Measurements from ENCODE around the gene CLK2.
A peak's percentile ranks its signal among the peaks of the same experiment; 100 is the strongest.
"Not testable (repeated sequence)": the region's sequence is repeated elsewhere in the genome, so short reads cannot be mapped to it uniquely, and the experiment has no call there.

Gene CLK2

DNA sequence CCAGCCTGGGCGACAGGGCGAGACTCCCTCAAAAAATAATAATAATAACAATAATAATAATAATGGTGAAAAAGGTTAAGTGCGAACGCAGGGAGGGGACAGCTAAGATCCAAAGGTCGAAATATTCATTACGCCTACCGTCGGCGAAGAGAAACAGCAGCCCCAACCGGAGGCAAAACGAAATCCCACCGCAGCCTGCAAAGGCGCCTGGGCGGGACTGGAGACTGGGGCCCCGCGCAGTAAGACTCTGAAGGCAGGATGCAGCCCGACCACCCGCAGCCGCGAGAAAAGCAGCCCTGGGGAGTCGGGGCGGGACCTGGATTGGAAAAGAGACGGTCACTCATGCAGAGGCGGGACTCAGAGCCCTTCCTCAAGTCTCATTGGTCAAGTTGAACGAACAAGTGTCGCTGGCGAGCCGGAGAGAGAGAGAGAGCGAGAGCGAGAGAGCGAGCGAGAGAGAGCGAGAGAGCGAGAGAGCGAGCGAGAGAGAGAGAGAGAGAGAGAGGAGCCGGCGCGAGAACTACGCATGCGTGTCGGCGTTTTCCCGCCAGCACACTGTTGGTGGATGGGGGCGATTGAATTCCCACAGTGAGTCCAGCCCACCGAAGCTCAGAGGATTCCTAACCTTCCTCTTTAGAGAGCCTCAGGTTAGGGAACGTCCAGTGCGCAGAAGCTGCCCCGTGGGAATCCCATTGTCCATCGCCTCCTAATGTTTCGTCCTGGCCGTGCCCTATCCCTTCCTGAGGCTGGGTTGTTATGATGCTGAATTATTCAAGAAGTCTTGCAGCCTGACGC lies 28.7 kb downstream of the CLK2 start:
- DNase-seq (ENCODE audit: low read depth in 1 of 2, low spot score in 1 of 2): peak; percentile 76 to 91

DNA sequence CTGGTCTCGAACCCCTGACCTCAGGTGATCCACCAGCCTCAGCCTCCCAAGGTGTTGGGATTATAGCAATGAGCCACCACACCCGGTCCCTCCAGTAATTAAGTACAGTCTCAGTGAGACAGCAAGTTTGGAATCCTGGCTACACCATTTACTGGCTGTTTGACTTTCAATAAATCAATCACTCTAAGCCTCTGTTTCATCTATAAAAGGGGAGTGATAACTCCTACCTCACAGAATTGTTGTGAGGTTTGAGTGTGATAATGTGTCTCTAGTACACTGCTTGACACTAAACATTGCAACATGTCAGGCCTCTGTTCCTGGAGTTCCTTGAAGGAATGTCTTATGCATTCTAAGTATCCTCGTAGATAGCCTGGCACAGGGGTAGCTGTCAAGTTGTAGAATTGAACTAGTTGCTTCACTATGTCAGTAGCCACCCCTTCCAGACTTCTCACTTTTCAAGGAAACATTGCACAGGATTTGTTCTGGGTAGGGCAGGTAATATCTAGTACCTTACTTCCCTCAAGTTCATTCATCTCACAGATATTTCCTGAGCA lies 30.4 kb downstream of the CLK2 start:
- DNase-seq (ENCODE audit: low read depth in 1 of 2, low spot score in 1 of 2): no peak

DNA sequence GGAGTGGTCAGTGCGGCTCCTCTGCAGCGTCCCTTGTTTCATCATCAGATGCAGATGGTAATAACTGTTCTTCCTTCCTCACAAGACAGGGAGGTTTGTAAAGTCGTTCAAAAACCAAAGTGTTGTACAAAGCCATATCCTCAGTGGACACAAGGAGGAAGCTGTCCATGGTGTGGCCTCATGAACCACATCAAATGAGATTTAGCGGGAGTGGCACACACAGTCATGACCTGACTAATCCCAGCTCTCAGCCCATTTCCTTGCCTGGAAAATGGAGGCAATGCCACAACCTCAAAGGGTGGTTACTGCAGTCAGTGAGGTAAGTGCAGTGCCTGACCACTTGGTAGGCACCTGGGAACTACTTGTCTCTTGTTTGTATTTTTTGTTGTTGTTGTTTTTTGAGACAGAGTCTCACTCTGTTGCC lies 31.5 kb downstream of the CLK2 start:
- DNase-seq (ENCODE audit: low read depth in 1 of 2, low spot score in 1 of 2): no peak

DNA sequence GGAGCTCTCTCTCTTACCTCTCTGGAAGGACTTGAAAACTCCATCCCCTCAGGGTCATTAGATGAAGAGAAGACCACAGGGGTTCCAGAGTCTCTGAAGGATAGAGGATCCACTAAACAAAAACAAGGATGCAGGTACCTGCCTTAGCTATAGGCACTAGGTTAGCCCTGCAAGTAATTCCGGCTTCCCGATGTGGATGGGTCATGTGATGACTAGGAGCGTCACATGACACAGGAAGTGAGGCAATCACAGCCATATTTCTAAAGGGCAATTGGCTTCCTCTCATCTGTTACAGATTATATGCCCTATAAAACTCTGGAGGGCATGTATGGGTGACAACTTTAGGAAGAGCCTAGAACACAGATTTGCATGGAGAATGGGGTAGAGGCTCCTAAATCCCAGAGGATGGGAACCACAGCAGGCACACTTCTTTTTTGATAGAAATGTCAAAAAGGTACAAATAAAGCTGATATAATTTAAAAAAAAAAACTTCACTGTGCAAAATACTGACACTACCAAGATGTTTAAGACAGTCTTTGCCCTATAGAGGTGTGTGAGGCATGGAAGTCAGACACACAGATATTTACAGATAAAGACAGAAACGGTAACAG lies 32.1 kb downstream of the CLK2 start:
- DNase-seq (ENCODE audit: low read depth in 1 of 2, low spot score in 1 of 2): peak; percentile 13 to 64

DNA sequence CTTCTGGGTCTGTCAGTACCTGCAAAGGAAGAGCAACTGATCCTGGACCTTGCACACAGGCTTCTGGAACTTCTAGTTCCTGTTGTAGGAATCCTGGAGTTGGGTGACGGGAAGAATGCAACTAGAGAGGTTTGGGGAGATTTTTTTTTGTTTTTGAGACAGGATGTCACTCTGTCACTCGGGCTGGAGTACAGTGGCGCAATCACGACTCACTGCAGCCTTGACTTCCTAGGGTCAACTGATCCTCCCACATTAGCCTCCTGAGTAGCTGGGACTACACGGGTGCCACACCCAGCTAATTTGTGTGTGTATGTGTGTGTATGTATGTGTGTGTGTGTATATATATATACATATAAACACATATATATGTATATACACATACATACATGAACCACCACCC lies 36.9 kb downstream of the CLK2 start:
- no peak for DNase-seq (ENCODE audit: low read depth in 1 of 2, low spot score in 1 of 2)

DNA sequence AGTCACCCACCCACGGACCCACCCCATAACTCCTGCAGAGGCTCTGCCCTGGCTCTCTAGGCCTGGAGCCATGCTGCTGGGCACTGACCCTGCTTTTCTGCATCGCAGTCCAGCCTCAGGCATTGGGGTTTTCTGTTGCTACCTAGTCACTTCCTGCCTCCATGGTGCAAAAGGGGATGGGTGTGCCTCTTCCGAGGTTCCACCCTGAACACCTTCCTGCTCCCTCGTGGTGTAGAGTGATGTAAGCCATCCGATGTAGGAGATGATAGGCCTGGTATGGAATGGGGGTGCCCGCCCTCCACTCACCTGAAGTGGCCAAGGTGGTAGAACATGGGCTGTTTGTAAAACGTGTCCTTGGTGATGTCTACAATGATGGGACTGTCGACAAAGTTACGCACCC lies 37.9 kb downstream of the CLK2 start:
- not testable (repeated sequence) for DNase-seq (ENCODE audit: low read depth in 1 of 2, low spot score in 1 of 2)

DNA sequence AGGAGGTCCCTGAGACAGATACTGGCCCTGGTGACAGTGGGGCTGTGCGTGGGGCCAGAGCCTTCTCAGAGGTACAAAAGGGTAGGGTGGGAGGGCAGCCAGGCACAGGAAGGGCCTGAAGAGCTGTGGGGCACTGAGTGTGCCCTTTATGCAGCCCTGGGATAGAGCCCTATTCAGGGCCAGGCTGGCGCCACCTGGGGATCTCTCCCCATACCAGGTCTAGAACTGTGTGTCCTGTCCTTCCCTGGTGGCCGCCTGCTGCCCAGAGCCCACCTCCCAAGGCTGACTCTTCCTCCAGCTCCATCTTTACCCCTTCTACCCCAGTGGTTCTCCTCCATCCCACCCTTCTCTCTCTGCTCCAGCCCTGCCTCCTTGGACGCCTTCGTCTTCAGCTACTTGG lies 39.8 kb downstream of the CLK2 start:
- not testable (repeated sequence) for DNase-seq (ENCODE audit: low read depth in 1 of 2, low spot score in 1 of 2)

DNA sequence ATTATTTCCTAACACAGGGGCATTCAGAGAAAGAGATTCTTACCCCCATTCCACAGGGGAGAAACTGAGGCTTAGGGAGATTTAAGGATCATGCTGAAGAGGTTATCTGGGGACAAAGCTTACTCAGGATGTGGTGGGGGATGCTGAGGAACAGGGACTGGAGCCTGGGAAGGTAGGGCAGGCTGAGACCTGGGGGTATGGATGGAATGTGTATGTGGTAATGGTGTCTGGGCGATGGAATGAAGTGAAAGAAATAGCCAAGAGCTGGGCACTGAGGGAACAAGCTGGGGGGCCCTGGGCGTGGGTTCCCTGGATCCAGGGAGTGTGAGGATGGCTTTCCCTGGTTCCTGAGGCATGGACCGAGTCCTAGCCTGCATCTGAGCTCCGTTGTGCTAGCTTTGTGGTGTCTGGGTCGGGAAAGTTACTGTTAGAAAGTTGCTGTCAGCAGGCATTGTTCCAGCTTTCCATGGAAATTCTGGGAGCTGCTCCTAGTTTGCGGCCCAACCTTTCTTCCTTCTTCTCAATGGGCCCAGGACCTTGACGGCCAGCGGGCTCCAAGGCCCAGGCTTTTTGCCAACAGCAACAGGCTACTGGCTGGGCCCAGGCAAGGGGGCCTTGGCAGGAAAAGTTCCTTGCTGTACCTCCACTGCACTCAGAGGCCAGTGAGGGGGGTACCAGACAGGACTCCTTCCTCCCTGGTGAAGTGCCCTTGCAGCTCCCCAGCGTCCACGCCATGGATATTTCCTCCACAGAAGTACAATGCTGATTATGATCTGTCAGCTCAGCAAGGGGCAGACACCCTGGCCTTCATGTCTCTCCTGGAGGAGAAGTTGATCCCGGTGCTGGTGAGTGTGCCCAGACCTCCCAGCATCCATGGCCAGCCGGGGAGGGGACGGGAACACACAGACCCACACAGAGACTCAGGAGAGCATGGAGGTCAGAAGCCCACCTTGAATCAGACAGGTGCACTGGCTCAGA lies 41.0 kb downstream of the CLK2 start:
- not testable (repeated sequence) for DNase-seq (ENCODE audit: low read depth in 1 of 2, low spot score in 1 of 2)

DNA sequence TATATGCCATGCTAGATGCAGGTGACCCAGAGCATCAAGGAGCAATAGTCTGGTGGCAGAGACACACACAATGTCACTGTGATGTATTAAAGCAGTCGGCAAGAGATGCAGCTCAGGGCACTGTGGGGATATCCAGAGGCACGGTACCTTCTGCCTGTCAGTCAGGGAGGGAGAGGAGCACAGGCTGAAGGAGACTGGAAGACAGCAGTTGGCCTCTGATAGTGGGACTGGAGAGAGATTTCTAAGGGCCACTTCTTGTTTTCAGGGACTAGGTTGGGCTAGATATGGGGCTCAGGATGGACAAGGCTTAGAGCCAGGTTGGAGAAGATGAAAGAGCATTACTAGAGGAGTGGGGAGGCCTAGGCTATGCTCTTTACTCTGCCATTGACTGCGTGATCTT lies 42.0 kb downstream of the CLK2 start:
- DNase-seq (ENCODE audit: low read depth in 1 of 2, low spot score in 1 of 2): not testable (repeated sequence)

DNA sequence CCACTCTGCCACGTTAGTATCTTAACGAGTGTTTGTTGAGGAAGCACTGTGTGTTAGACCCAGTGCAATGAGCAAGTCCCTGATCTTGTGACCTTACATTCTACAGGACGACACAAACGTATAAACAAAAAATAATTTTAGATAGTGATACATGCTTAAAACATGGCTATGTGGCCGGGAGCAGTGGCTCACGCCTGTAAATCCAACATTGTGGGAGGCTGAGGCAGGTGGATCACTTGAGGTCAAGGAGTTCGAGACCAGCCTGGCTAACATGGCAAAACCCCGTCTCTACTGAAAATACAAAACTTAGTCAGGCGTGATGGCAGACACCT lies 45.2 kb downstream of the CLK2 start:
- no peak for DNase-seq (ENCODE audit: low read depth in 1 of 2, low spot score in 1 of 2)

DNA sequence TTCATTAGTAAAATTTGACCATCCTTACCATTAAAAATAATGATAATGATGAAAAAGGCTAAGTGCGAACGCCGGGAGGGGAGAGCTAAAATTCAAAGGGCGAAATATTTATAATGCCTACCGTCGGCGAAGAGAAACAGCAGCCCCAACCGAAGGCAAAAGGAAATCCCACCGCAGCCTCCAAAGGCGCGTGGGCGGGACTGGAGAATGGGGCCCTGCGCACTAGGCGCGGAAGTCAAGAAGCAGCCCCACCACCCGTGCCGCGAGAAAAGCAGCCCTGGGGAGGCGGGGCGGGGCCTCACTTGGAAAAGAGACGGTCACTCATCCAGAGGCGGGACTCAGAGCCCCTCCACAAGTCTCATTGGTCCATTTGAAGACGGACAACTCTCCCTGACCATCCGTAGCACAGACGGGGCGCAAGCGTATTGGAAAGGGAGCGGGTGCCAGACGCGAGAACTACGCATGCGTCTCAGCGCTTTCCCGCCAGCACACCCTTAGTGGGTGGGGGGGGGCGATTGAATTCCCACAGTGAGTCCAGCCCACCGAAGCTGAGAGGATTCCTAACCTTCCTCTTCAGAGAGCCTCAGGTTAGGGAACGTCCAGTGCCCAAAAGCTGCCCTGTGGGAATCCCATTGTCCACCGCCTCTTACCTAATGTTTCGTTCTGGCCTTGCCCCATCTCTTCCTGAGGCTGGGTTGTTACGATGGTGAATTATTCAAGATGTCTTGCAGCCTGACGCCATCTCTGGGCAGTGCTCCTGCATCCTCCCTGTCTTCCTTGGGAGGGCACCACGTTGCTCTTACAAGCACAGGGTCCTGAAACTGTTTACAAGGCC lies 45.8 kb downstream of the CLK2 start:
- DNase-seq (ENCODE audit: low read depth in 1 of 2, low spot score in 1 of 2): peak; percentile 97 to 99

DNA sequence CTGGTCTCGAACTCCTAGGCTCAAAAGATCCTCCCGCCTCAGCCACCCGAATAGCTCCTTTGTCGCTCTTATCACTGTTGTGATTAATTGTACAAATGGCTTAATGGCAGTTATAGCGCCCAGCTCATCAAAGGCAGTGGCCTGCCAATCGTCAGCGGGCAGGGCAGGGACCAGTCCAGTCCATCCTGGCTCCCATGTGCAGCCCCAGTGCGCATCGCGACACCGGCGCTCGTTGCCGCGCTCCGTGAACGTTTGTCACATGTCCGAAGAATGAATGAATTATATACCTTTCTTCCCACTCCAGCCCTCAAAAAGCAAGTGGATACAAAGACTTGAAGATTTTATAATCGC lies 46.4 kb downstream of the CLK2 start:
- DNase-seq (ENCODE audit: low read depth in 1 of 2, low spot score in 1 of 2): peak in 1 of 2 donors; percentile 44

DNA sequence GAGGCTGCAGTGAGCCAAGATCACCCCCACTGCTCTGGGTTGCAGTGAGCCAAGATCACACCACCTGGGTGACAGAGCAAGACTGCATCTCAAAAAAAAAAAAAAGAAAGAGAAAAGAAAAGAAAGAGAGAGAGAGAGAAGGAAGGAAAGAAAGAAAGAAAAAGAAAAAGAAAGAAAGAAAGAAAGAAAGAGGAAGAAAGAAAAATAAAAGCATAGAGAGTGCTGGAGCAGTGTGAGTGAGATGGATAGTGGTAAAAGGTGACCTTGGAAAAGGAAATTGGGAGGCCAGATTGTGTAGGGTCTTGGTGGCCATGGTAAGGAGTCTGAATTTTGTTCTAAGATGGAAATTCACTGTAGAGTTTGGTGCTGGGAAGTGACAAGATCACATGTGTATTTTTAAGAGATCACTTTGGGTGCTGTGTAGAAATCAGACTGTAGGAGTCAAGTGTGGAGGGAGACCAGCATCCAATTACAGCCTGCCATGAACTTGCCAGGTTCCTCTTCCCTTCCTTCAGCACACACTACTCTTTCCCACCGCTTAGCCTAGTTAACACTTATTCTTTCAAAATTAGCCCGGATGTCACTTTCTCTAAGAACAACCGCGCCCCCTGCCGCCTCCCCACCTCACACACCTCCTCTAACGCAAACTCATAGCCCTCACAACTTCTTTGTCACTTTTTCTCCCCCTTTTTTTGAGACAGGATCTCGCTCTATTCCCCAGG lies 47.0 kb downstream of the CLK2 start:
- peak; percentile 52 to 71 for DNase-seq (ENCODE audit: low read depth in 1 of 2, low spot score in 1 of 2)

DNA sequence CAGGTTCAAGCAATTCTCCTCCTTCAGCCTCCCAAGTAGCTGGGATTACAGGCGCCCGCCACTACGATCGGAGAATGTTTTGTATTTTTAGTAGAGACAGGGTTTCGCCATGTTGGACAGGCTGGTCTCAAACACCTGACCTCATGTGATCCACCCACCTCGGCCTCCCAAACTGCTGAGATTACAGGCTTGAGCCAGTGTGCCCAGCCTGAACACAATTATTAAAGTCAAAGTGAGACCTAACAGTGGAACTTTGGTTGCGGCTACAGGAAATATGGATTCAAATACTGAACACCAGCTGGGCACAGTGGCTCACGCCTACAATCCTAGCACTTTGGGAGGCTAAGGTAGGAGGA lies 47.9 kb downstream of the CLK2 start:
- DNase-seq (ENCODE audit: low read depth in 1 of 2, low spot score in 1 of 2): not testable (repeated sequence)

DNA sequence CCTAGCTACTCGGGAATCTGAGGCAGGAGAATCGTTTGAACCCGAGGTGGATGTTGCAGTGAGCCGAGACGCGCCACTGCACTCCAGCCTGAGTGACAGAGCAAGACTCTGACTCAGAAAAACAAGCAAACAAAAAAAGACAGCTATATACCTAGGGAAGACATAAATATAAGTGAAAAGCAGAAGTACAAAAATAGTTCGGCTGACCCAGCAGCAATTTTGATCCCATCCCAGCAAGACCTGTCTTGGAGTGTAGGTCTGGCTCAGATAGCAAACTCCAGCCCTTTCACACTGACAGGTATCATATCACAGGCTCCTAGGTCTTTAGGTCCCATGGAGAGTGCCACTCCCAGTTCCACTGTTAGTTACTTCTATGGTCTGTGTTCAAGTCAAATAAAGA lies 50.3 kb downstream of the CLK2 start:
- DNase-seq (ENCODE audit: low read depth in 1 of 2, low spot score in 1 of 2): no peak

DNA sequence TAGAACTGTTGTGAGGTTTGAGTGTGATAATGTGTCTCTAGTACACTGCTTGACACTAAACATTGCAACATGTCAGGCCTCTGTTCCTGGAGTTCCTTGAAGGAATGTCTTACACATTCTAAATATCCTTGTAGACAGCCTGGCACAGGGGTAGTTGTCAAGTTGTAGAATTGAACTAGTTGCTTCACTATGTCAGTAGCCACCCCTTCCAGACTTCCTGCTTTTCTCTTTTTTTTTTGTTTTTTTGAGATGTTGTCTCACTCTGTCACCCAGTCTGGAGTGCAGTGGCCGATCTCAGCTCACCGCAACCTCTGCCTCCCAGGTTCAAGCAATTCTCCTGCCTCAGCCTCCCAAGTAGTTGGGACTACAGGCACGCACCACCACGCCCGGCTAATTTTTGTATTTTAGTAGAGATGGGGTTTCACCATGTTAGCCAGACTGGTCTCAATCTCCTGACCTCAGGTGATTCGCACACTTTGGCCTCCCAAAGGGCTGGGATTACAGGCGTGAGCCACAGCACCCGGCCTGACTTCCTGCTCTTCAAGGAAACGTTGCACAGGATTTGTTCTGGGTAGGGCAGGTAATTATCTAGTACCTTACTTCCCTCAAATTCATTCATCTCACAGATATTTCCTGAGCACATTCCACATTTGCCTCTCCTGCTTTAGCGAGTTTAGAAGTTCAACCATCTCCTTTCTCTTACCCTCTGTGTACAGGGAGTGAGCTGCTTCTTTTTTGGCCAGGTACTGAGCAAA lies 52.9 kb downstream of the CLK2 start:
- DNase-seq (ENCODE audit: low read depth in 1 of 2, low spot score in 1 of 2): not testable (repeated sequence)

DNA sequence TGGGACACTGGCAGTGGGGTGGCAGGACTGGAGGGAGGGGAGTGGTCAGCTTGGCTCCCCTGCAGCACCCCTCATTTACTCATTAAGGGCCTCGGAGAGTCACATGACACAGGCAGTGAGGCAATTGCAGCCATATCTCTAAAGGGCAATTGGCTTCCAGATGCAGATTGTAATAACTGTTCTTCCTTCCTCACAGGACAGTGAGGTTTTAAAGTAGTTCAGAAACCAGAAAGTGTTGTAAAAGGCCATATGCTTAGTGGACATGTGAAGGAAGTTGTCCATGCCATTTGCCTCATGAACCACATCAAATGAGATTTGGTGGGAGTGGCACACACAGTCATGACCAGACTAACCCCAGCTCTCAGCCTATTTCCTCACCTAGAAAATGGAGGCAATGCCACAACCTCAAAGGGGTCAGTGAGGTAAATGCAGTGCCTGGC lies 53.7 kb downstream of the CLK2 start:
- DNase-seq (ENCODE audit: low read depth in 1 of 2, low spot score in 1 of 2): no peak

DNA sequence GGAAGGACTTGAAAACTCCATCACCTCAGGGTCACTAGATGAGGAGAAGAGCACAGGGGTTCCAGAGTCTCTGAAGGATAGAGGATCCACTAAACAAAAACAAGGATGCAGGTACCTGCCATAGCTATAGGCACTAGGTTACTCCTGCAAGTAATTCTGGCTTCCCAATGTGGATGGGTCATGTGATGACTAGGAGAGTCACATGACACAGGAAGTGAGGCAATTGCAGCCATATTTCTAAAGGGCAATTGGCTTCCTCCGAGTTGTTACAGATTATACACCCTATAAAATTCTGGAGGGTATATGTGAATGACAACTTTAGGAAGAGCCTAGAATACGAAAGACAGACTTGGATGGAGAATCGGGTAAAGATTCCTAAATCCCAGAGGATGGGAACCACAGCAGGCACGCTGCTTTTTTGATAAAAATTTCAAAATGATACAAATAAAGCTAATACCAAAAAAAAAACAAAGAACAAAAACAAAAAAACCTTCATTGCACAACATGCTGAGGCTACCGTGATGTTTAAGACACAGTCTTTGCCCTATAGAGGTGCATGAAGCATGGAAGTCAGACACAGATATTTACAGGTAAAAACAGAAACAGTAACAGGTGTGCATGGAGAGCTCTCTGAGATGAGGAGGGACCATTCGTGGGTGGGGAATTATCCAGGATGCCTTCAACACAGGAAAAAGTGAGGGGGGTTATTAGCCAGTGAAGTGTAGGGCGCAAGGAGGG lies 54.3 kb downstream of the CLK2 start:
- DNase-seq (ENCODE audit: low read depth in 1 of 2, low spot score in 1 of 2): no peak

DNA sequence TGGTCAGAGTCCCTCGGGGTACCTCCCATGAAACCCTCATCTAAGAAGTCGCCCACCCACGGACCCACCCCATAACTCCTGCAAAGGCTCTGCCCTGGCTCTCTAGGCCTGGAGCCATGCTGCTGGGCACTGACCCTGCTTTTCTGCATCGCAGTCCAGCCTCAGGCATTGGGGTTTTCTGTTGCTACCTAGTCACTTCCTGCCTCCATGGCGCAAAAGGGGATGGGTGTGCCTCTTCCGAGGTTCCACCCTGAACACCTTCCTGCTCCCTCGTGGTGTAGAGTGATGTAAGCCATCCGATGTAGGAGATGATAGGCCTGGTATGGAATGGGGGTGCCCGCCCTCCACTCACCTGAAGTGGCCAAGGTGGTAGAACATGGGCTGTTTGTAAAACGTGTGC lies 58.6 kb downstream of the CLK2 start:
- DNase-seq (ENCODE audit: low read depth in 1 of 2, low spot score in 1 of 2): not testable (repeated sequence)
